B cell (primary cell): Measurements from ENCODE around the gene PLA2G2F.
"Not testable (repeated sequence)": the region's sequence is repeated elsewhere in the genome, so short reads cannot be mapped to it uniquely, and the experiment has no call there.

Experiments
- EZH2 ChIP-seq: IDR thresholded peaks from 2 replicates; pipeline ENCODE4 v1.6.1; 2012; ENCODE audit warnings: borderline replicate concordance, low read depth, mild to moderate bottlenecking, moderate library complexity, low read length; ENCODE audit not compliant: insufficient read depth, poor library complexity, severe bottlenecking
- TF ChIP-seq, protein P1 (sequence below): fragments of 200-600 bp; IDR thresholded peaks from one replicate; pipeline ENCODE4 v1.8.0; 2022; ENCODE audit warnings: antibody characterized with exemption, mild to moderate bottlenecking

DNA sequence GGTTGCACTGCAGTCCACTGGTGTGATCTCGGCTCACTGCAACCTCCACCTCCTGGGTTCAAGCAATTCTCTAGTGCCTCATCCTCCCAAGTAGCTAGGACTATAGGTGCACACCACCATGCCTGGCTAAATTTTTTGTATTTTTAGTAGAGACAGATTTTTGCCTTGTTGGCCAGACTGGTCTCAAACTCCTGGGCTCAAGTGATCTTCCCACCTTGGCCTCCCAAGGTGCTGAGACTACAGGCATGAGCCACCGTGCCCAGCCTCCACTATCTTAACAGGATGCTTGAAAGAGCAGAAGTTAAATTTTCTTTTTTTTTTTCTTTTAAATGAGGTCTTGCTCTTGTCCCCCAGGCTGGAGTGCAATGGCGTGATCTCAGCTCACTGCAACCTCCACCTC, 8.6 kb upstream of the PLA2G2F start:
- TF ChIP-seq, protein P1, sequence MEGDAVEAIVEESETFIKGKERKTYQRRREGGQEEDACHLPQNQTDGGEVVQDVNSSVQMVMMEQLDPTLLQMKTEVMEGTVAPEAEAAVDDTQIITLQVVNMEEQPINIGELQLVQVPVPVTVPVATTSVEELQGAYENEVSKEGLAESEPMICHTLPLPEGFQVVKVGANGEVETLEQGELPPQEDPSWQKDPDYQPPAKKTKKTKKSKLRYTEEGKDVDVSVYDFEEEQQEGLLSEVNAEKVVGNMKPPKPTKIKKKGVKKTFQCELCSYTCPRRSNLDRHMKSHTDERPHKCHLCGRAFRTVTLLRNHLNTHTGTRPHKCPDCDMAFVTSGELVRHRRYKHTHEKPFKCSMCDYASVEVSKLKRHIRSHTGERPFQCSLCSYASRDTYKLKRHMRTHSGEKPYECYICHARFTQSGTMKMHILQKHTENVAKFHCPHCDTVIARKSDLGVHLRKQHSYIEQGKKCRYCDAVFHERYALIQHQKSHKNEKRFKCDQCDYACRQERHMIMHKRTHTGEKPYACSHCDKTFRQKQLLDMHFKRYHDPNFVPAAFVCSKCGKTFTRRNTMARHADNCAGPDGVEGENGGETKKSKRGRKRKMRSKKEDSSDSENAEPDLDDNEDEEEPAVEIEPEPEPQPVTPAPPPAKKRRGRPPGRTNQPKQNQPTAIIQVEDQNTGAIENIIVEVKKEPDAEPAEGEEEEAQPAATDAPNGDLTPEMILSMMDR = not testable (repeated sequence)
- not testable (repeated sequence) for TF ChIP-seq EZH2
